ENCODE measurements around the gene CNNM4. TPM values are rescaled to one million over a fixed set of nuclear protein-coding genes. Genes with fewer than 3 reads are reported as not detected.

The CNNM4 gene
- total RNA-seq, 1 donor from 2014 or later, result 5.8 TPM

DNA sequence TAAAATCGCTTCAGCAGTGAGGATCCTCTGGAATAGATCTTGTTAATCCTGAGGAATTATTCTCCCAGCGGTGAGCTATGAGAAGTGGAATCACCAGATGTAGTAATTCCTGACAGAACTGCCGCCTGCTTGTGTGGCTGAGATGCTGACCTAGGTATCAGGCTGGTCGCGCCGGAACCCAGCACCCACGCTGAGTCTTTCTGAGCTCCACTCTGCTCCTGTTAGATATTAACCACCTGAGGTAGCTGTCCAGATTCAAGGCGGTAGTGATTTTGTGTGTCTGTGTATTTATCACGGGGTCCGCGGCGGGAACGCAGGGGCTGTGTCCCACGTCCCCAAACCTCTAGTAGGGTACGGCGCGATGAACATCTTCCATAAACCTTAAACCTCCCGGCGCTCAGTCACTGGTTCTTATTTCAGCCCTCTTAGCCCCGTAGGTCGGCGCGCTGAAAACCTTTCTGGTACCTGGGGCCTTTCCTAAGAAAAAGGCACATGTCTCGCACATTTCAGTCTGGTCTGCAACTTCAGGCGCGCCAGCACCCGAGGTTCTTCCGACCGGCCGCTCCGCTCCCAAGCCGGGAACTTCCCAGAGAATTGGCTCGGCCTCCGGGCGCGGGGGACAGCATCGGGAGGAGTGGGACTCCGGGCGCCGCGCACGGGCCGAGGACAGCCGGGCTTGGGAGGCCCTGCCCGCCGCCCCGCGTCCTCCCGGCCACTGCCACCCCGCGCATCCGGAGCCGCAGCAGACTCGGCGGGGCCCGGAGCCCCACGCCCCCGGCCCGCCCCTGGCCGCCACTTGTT lies 54.8 kb downstream of the CNNM4 start:
- no peak for FAIRE-seq

GRCh38 chr2:96816127-96816835 lies 55.6 kb downstream of the CNNM4 start, which contains the start of gene CNNM3:
Gene CNNM3, plus strand, starts transcription at chr2:96816268. Its CDS starts 10 bp downstream, at chr2:96816278.
- no peak for TF ChIP-seq EZH2 (IDR thresholded peaks at IDR 0.05; ENCODE audit: insufficient read depth, low read length)
- no peak for TF ChIP-seq CTCF (IDR thresholded peaks at IDR 0.05; ENCODE audit: insufficient read depth, low read depth, low read length)

More for the DNA sequence above, 54.8 kb downstream of the CNNM4 start:
- Histone ChIP-seq H3K9me3 (ENCODE audit: insufficient read depth, low read depth, low read length) (no peaks in the 10 kb centered on the region), H3K4me3 (ENCODE audit: insufficient read depth, low read depth, low read length) (peak overlapping the region; percentile 69), H3K27ac (ENCODE audit: low read depth, low read length) (no peak overlapping the region), H3K4me2 (ENCODE audit: low read length) (peak overlapping the region; percentile 98), H3K27me3 (ENCODE audit: insufficient read depth, low read length) (no peaks in the 10 kb centered on the region), H3K9ac (ENCODE audit: low read length) (peak overlapping the region; percentile 73), H3K79me2 (ENCODE audit: insufficient read depth, low read length) (peaks cover 7% of the 10 kb centered on the region), H2AFZ (ENCODE audit: low read depth, low read length) (peak overlapping the region; percentile 82), H3K36me3 (ENCODE audit: insufficient read depth, low read length) (no peaks in the 10 kb centered on the region), H4K20me1 (ENCODE audit: insufficient read depth, low read length) (peaks cover 35% of the 10 kb centered on the region), H3K4me1 (ENCODE audit: insufficient read depth, low read length) (peaks cover 12% of the 10 kb centered on the region)
- Mint-ChIP-seq H3K4me3 (ENCODE audit: unreplicated experiment) (peak overlapping the region; percentile 81), H3K4me1 (ENCODE audit: low read depth, unreplicated experiment) (peaks cover 2% of the 10 kb centered on the region), H3K27me3 (ENCODE audit: low read depth, unreplicated experiment) (peaks cover 5% of the 10 kb centered on the region), H3K9me3 (ENCODE audit: unreplicated experiment) (no peaks in the 10 kb centered on the region), H3K36me3 (ENCODE audit: low read depth, unreplicated experiment) (peaks cover 2% of the 10 kb centered on the region), H3K27ac (ENCODE audit: unreplicated experiment) (no peak overlapping the region)
- peak; percentile 43 for DNase-seq (ENCODE audit: low read depth)
- TF ChIP-seq EZH2 (IDR thresholded peaks at IDR 0.05; ENCODE audit: insufficient read depth, low read length) (no peak), CTCF (IDR thresholded peaks at IDR 0.05; ENCODE audit: insufficient read depth, low read depth, low read length) (no peak)

More at GRCh38 chr2:96816127-96816835, 55.6 kb downstream of the CNNM4 start, which contains the start of gene CNNM3:
- H3K4me1 Mint-ChIP-seq (ENCODE audit: low read depth, unreplicated experiment), result peaks cover 2% of the 10 kb centered on the region
- Histone ChIP-seq H4K20me1 (ENCODE audit: insufficient read depth, low read length) (peaks cover 42% of the 10 kb centered on the region), H3K36me3 (ENCODE audit: insufficient read depth, low read length) (no peaks in the 10 kb centered on the region), H3K79me2 (ENCODE audit: insufficient read depth, low read length) (peaks cover 7% of the 10 kb centered on the region), H3K4me2 (ENCODE audit: low read length) (peak within 1 kb of the TSS; percentile 98), H3K4me1 (ENCODE audit: insufficient read depth, low read length) (peaks cover 12% of the 10 kb centered on the region), H3K9me3 (ENCODE audit: insufficient read depth, low read depth, low read length) (no peaks in the 10 kb centered on the region), H3K27me3 (ENCODE audit: insufficient read depth, low read length) (no peaks in the 10 kb centered on the region), H3K9ac (ENCODE audit: low read length) (peak within 1 kb of the TSS; percentile 73), H3K4me3 (ENCODE audit: insufficient read depth, low read depth, low read length) (peak within 1 kb of the TSS; percentile 69), H2AFZ (ENCODE audit: low read depth, low read length) (peak within 1 kb of the TSS; percentile 82), H3K27ac (ENCODE audit: low read depth, low read length) (peak within 1 kb of the TSS; percentile 38)
- peaks cover 2% of the 10 kb centered on the region for H3K36me3 Mint-ChIP-seq (ENCODE audit: low read depth, unreplicated experiment)
- FAIRE-seq, result no peak
- H3K4me3 Mint-ChIP-seq (ENCODE audit: unreplicated experiment), result peak within 1 kb of the TSS; percentile 81
- DNase-seq (ENCODE audit: low read depth), result peak; percentile 85
- no peaks in the 10 kb centered on the region for H3K9me3 Mint-ChIP-seq (ENCODE audit: unreplicated experiment)
- H3K27me3 Mint-ChIP-seq (ENCODE audit: low read depth, unreplicated experiment), result peaks cover 5% of the 10 kb centered on the region
- no peak within 1 kb of the TSS for H3K27ac Mint-ChIP-seq (ENCODE audit: unreplicated experiment)
